Lower leg skin (tissue), 4 donors: Measurements from ENCODE around the gene ANXA4. TPM values are rescaled to one million over a fixed set of nuclear protein-coding genes. Genes with fewer than 3 reads are reported as not detected.
A peak's percentile ranks its signal among the peaks of the same experiment; 100 is the strongest.

Experiments used
- DNase-seq, 2 donors: peaks; one replicate each; pipeline ENCODE4 v3.0.0-alpha.2; 2019; ENCODE audit warnings: low spot score in 2 of 2
- H3K4me3 ChIP-seq: fragments of 200-600 bp; sonication (generic); 2 replicates; pipeline ENCODE4 v1.5.1; 2017; ENCODE audit warnings: mild to moderate bottlenecking, low read depth; ENCODE audit not compliant: poor library complexity, severe bottlenecking
- POLR2A ChIP-seq, 2 donors: fragments of 450-650 bp; IDR thresholded peaks; one replicate each; pipeline ENCODE4 v1.6.1; 2016 to 2017; ENCODE audit warnings: antibody characterized with exemption in 2 of 2, mild to moderate bottlenecking in 1 of 2, moderate library complexity in 1 of 2
- WGBS, 2 donors: methylation state at CpG; one replicate each; pipeline ENCODE4 v1.1.5; 2018; 5-methylcytosine and 5-hydroxymethylcytosine counted together
- intact Hi-C: fragments of 100-400 bp; cut with DNase I; formaldehyde crosslinking; loops from one replicate; pipeline ENCODE4 v1.15.0; 2023; ENCODE audit warnings: low total_unique reads
- total RNA-seq, 4 donors: library from RNA; depleted of rRNA; stranded (reverse); fragments of >200 nt; gene quantifications; one replicate each; pipeline ENCODE4 v1.1.0, GENCODE V29; 2016
- TF ChIP-seq, protein P1 (sequence below), 3 donors: fragments of 450-650 bp; IDR thresholded peaks; one replicate each; pipeline ENCODE4 v1.5.1; 2016; ENCODE audit warnings: antibody characterized with exemption in 3 of 3, mild to moderate bottlenecking in 3 of 3, moderate library complexity in 2 of 3

ANXA4 gene
- total RNA-seq, 4 donors from 2014 or later, result 60.2 to 107 (median 64.9) TPM

DNA sequence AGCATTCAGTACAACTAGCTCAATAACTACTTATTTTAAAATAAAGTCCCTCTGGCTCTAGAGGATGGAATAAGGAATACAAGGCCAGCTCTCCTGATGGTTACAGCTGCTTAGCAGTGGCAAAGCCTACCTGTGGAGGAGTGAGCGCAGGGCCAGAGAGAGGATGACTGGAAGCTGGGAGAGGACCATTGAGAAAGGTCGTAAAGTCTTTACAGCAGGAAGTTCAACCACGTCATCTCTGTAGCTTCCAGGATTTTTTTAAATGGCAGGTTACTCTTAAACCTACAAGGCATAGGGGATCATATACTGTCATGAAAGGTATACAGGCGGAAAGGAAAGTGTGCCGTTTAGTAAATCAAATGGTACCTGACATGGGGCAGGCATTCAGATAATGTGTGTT is 26.3 kb downstream of the ANXA4 start:
- intact Hi-C loops, result no loop called here
- 80 to 87% methylated on average over 5 of the region's 5 CpGs for WGBS, 2 donors

DNA sequence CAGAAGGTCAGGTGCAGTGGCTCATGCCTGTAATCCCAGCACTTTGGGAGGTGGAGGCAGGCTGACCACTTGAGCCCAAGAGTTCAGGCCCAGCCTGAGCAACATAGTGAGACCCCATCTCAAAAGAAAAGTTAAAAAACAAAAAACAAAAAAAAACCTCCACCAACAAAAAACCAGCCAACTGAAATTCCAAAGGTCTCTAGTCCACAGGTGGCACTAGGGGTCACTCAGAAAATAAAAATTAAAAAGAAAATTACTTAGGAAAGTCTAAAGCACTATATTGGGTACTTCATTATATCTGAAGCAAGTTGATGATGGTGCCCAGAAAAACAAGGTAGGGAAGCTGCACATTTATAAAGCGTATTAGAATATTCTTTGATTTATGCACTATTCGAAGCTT is 26.9 kb downstream of the ANXA4 start:
- 83 to 85% methylated on average over 2 of the region's 2 CpGs for WGBS, 2 donors
- intact Hi-C loops, result no loop called here
- no peak for DNase-seq
- H3K4me3 ChIP-seq, result no peak overlapping the region
- no peak for TF ChIP-seq POLR2A (IDR thresholded peaks at IDR 0.05)
- TF ChIP-seq, protein P1, sequence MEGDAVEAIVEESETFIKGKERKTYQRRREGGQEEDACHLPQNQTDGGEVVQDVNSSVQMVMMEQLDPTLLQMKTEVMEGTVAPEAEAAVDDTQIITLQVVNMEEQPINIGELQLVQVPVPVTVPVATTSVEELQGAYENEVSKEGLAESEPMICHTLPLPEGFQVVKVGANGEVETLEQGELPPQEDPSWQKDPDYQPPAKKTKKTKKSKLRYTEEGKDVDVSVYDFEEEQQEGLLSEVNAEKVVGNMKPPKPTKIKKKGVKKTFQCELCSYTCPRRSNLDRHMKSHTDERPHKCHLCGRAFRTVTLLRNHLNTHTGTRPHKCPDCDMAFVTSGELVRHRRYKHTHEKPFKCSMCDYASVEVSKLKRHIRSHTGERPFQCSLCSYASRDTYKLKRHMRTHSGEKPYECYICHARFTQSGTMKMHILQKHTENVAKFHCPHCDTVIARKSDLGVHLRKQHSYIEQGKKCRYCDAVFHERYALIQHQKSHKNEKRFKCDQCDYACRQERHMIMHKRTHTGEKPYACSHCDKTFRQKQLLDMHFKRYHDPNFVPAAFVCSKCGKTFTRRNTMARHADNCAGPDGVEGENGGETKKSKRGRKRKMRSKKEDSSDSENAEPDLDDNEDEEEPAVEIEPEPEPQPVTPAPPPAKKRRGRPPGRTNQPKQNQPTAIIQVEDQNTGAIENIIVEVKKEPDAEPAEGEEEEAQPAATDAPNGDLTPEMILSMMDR (IDR thresholded peaks at IDR 0.05), result no peak

More for the DNA sequence above, 26.3 kb downstream of the ANXA4 start:
- TF ChIP-seq POLR2A (IDR thresholded peaks at IDR 0.05), result no peak
- TF ChIP-seq, protein P1 (IDR thresholded peaks at IDR 0.05), result no peak
- no peak overlapping the region for H3K4me3 ChIP-seq
- no peak for DNase-seq

DNA sequence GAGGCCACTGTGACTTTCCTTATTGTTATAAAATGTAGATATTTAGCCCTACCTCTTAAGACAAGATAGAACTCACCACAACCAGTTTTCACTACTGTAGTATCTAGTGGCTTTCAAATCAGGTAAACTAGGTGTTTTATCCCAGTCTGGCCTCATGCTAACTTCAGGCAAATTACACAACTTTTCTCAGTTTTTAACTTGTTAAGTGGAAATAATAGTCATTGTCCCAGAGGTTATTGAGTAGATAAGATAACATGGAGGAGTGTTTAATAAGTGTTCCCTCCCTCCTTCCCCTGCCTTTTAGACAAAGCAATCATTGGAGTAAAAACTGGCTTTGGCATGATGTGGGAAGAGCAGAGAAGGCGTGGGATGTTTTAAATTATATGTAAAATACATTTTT is 27.3 kb downstream of the ANXA4 start:
- TF ChIP-seq, protein P1 (IDR thresholded peaks at IDR 0.05), result no peak
- no peak for TF ChIP-seq POLR2A (IDR thresholded peaks at IDR 0.05)
- DNase-seq, result no peak
- 38 to 45% methylated on average over 1 of the region's 1 CpG for WGBS, 2 donors
- intact Hi-C loops, result no loop called here
- H3K4me3 ChIP-seq, result no peak overlapping the region

DNA sequence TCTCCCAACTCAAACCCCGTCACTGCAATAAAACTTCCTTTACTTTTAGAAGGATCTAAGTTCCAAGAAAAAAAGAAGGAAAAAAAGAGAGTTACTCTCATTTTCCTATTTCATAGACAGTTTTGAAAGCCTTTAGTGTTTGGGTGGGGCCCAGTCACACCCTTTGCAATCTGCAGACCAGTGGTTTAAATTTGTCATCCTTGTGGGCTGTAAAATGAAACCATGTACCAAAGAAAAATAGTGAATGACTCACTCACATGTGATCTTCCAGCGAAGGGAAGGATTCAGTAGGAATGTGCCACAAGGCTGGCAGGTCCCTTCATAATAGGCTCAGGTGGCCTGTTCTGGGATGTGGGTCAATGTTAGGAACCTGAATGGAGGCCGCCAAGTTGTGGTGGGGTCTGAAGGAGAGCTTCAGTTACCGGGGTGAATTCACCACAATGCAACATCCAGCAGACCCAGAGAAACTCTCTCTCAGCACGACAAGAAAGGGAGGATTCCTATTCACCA is 28.3 kb downstream of the ANXA4 start:
- intact Hi-C loops, result no loop called here
- H3K4me3 ChIP-seq, result no peak overlapping the region
- TF ChIP-seq POLR2A (IDR thresholded peaks at IDR 0.05), result no peak
- TF ChIP-seq, protein P1 (IDR thresholded peaks at IDR 0.05), result no peak
- 32 to 36% methylated on average over 5 of the region's 5 CpGs for WGBS, 2 donors
- peak in 1 of 2 donors; percentile 75 for DNase-seq

DNA sequence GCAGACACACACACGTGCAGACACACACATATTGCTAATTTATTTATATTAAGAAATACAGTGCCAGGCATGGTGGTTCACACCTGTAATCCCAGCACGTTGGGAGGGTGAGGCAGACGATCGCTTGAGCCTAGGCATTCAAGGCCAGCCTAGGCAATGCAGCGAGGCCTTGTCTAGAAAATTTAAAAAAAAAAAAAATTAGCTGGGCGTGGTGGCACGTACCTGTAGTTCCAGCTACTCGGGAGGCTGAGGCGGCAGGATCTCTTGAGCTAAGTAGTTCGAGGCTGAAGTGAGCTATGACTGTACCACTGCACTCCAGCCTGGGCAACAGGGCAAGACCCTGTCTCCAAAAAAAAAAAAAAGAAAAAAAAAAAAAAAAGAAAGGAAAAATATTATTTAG is 28.8 kb downstream of the ANXA4 start:
- intact Hi-C loops, result no loop called here
- TF ChIP-seq, protein P1 (IDR thresholded peaks at IDR 0.05), result no peak
- TF ChIP-seq POLR2A (IDR thresholded peaks at IDR 0.05), result no peak
- DNase-seq, result no peak
- H3K4me3 ChIP-seq, result no peak overlapping the region
- whole genome bisulfite sequencing, 2 donors, result 69 to 70% methylated on average over 10 of the region's 10 CpGs

DNA sequence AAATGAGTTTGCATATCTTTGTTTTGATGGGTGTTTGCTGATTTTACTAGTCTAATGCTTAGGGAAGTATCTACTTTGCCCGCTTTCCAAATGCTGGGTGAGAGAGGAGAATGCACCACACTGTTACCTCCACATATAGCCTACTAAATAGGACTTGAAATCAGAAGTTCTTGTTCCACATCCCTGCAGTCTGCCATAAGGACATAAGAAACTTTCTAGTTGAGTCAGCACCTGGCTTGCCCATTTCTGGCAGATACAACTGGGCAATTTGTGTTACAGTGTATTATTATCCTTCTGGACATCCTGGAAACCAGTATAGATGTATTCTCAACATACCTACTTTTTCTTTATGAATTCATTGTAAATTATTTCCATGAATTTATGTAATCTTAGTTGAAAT is 29.5 kb downstream of the ANXA4 start:
- H3K4me3 ChIP-seq, result no peak overlapping the region
- no peak for TF ChIP-seq POLR2A (IDR thresholded peaks at IDR 0.05)
- TF ChIP-seq, protein P1 (IDR thresholded peaks at IDR 0.05), result no peak
- intact Hi-C loops, result no loop called here
- DNase-seq, result no peak
- 93 to 94% methylated on average over 1 of the region's 1 CpG for WGBS, 2 donors
